ENCODE results near the gene PCDHGB2.
"Not testable (repeated sequence)": the region's sequence is repeated elsewhere in the genome, so short reads cannot be mapped to it uniquely, and the experiment has no call there.

The PCDHGB2 gene

GRCh38 chr5:141387557-141388311 is 27.9 kb downstream of the PCDHGB2 start, which contains the start of gene PCDHGB4:
TSS of gene PCDHGB4 (plus strand) at chr5:141387698. CDS start at chr5:141387885, 187 bp downstream.
- DNase-seq: not testable (repeated sequence)

GRCh38 chr5:141388661-141389060 is 28.9 kb downstream of the PCDHGB2 start:
- DNase-seq: no peak

- no peak for DNase-seq
These were observed 29.6 kb downstream of the PCDHGB2 start for GRCh38 chr5:141389153-141390042.

- no peak for DNase-seq
These were observed 32.8 kb downstream of the PCDHGB2 start, which contains the start of gene PCDHGA8 for GRCh38 chr5:141392429-141393198. TSS of gene PCDHGA8 (plus strand) at chr5:141392633. CDS start at chr5:141392814, 181 bp downstream.

GRCh38 chr5:141393267-141393666 is 33.5 kb downstream of the PCDHGB2 start:
- DNase-seq: no peak

GRCh38 chr5:141394401-141395187 is 34.8 kb downstream of the PCDHGB2 start:
- not testable (repeated sequence) for DNase-seq

GRCh38 chr5:141397756-141398551 is 38.2 kb downstream of the PCDHGB2 start, which contains the start of gene PCDHGB5:
TSS of gene PCDHGB5 (plus strand) at chr5:141397947. CDS start at chr5:141398128, 181 bp downstream.
- not testable (repeated sequence) for DNase-seq

GRCh38 chr5:141398608-141399007 is 38.8 kb downstream of the PCDHGB2 start:
- DNase-seq: no peak

- DNase-seq: no peak
These were observed 39.9 kb downstream of the PCDHGB2 start for GRCh38 chr5:141399555-141400258.

GRCh38 chr5:141402553-141403243 is 42.9 kb downstream of the PCDHGB2 start, which contains the start of gene PCDHGA9:
TSS of gene PCDHGA9 (plus strand) at chr5:141402778. CDS start at chr5:141402953, 175 bp downstream.
- no peak for DNase-seq

GRCh38 chr5:141403387-141403786 is 43.6 kb downstream of the PCDHGB2 start:
- no peak for DNase-seq

GRCh38 chr5:141407790-141408505 is 48.2 kb downstream of the PCDHGB2 start, which contains the start of gene PCDHGB6:
TSS of gene PCDHGB6 (plus strand) at chr5:141408021. CDS start at chr5:141408203, 182 bp downstream.
- not testable (repeated sequence) for DNase-seq

- DNase-seq: no peak
These were observed 50.0 kb downstream of the PCDHGB2 start for GRCh38 chr5:141409598-141410306.

- no peak for DNase-seq
These were observed 51.8 kb downstream of the PCDHGB2 start for GRCh38 chr5:141411575-141411974.
